HepG2 (cell line): ENCODE results near the gene PELI1. TPM values are rescaled to one million over a fixed set of nuclear protein-coding genes. Genes with fewer than 3 reads are reported as not detected.

ENCODE experiments used
- ATAC-seq: fragments of 200-7000 bp; cut with Tn5 transposase; 3 replicates; pipeline ENCODE4 v1.9.1; 2020; ENCODE audit warnings: mild to moderate bottlenecking, moderate library complexity
- BruUV-seq: library from RNA; stranded (reverse); fragments of 400-500 nt; replicated peaks from 2 replicates; lab custom pipeline; 2021; lab: Mats Ljungman, UMichigan
- CTCF ChIA-PET: fragments of 300-600 bp; formaldehyde crosslinking; extraction: SDS; loops from one replicate; lab custom pipeline; 2021; ENCODE audit warnings: low total read pairs, inconsistent platforms, low intra/inter-chr PET ratio; lab: Yijun Ruan, JAX
- POLR2A ChIA-PET: fragments of 350-600 bp; sonication (Branson Sonifier 250); formaldehyde crosslinking; loops from one replicate; lab custom pipeline; 2020; ENCODE audit warnings: antibody characterized with exemption, inconsistent platforms; lab: Yijun Ruan, JAX
- DNase-seq: peaks from one replicate; pipeline ENCODE4 v3.0.0-alpha.2; 2015; ENCODE audit warnings: low spot score
- FAIRE-seq: peaks from 3 replicates; lab custom pipeline; 2011; peaks lifted over from hg19 to GRCh38; lab: Jason Lieb, UNC
- H2AFZ ChIP-seq: one replicate; pipeline ENCODE4 v1.6.1; 2011; ENCODE audit warnings: low read length, inconsistent platforms
- H3K27ac ChIP-seq: fragments of 300-600 bp; 3 replicates; pipeline ENCODE4 v1.8.0; 2011; ENCODE audit warnings: mixed run types, mild to moderate bottlenecking, mixed read lengths, low read length, inconsistent platforms; ENCODE audit not compliant: insufficient read depth; ENCODE audit errors: extremely low read length
- H3K27me3 ChIP-seq, 2 experiments: fragments of 200-600 bp in 1 of 2; 2 replicates in 1 of 2; 3 replicates in 1 of 2; pipeline versions ENCODE4 v1.6.0 to v1.8.0; 2011; ENCODE audit warnings: low read length in 2 of 2, mild to moderate bottlenecking in 2 of 2, moderate library complexity in 2 of 2, inconsistent platforms in 1 of 2; ENCODE audit not compliant: insufficient read depth in 2 of 2, control insufficient read depth in 1 of 2
- H3K36me3 ChIP-seq, 2 experiments: fragments of 200-600 bp in 1 of 2; replicated peaks in 1 of 2; 2 replicates in 1 of 2; 3 replicates in 1 of 2; pipeline versions ENCODE4 v1.5.1 to v1.8.0; 2011; ENCODE audit warnings: low read length in 2 of 2, inconsistent platforms in 1 of 2; ENCODE audit not compliant: insufficient read depth in 2 of 2, control insufficient read depth in 1 of 2
- H3K4me1 ChIP-seq: 2 replicates; pipeline ENCODE4 v1.5.1; 2012; ENCODE audit warnings: low read length, inconsistent platforms; ENCODE audit not compliant: insufficient read depth
- H3K4me2 ChIP-seq: 2 replicates; pipeline ENCODE4 v1.6.0; 2011; ENCODE audit warnings: low read depth, low read length, inconsistent platforms
- H3K4me3 ChIP-seq, 3 experiments: fragments of 200-600 bp in 1 of 3; sonication (generic), shearing (Covaris generic) in 1 of 3; replicated peaks in 1 of 3; 2 replicates each; pipeline ENCODE4 v1.5.1; 2011 to 2016; ENCODE audit warnings: low read length in 3 of 3, inconsistent platforms in 2 of 3, low read depth in 2 of 3, mild to moderate bottlenecking in 2 of 3, control low read depth in 1 of 3, mixed read lengths in 1 of 3; ENCODE audit not compliant: insufficient read depth in 1 of 3
- H3K79me2 ChIP-seq: one replicate; pipeline ENCODE4 v1.6.1; 2011; ENCODE audit warnings: low read length, inconsistent platforms; ENCODE audit not compliant: insufficient read depth
- H3K9ac ChIP-seq: 2 replicates; pipeline ENCODE4 v1.6.0; 2011; ENCODE audit warnings: mild to moderate bottlenecking, low read depth, low read length, inconsistent platforms; ENCODE audit not compliant: insufficient read depth
- H3K9me3 ChIP-seq: 2 replicates; pipeline ENCODE4 v1.5.1; 2012; ENCODE audit warnings: mild to moderate bottlenecking, low read length
- H4K20me1 ChIP-seq: 2 replicates; pipeline ENCODE4 v1.6.0; 2011; ENCODE audit warnings: inconsistent platforms, mild to moderate bottlenecking, low read length, moderate library complexity; ENCODE audit not compliant: insufficient read depth
- BORCS8-MEF2B ChIP-seq: sonication (generic); formaldehyde crosslinking; IDR thresholded peaks from 2 replicates; pipeline ENCODE4 v1.8.0; 2022; ENCODE audit warnings: mild to moderate bottlenecking, missing genetic modification reagents
- FOSL2 ChIP-seq: sonication (generic); formaldehyde crosslinking; IDR thresholded peaks from 2 replicates; pipeline ENCODE4 v1.4.0; 2020; ENCODE audit warnings: missing genetic modification reagents
- LCORL ChIP-seq, 2 experiments: fragments of 450-650 bp in 1 of 2; sonication (generic) in 1 of 2; formaldehyde crosslinking in 1 of 2; IDR thresholded peaks; 2 replicates each; pipeline versions ENCODE4 v1.5.0 to v1.6.1; 2017 to 2020; ENCODE audit warnings: antibody characterized with exemption in 1 of 2, missing genetic modification reagents in 1 of 2
- SOX13 ChIP-seq, 3 experiments: fragments of 450-650 bp in 1 of 3; sonication (generic) in 1 of 3; formaldehyde crosslinking in 1 of 3; IDR thresholded peaks in 2 of 3; conservative IDR thresholded peaks in 1 of 3; 2 replicates each; pipeline versions ENCODE4 v1.5.0 to v1.6.1; 2016 to 2020; ENCODE audit warnings: antibody characterized with exemption in 1 of 3, mild to moderate bottlenecking in 1 of 3, missing compliant biosample characterization in 1 of 3, missing genetic modification reagents in 1 of 3, moderate library complexity in 1 of 3
- ZIK1 ChIP-seq: sonication (generic); formaldehyde crosslinking; IDR thresholded peaks from 2 replicates; pipeline ENCODE4 v1.5.0; 2020; ENCODE audit warnings: mild to moderate bottlenecking, low read depth, missing genetic modification reagents, borderline replicate concordance
- ZNF121 ChIP-seq: sonication (generic); formaldehyde crosslinking; IDR thresholded peaks from 2 replicates; pipeline ENCODE4 v1.5.0; 2020; ENCODE audit warnings: mild to moderate bottlenecking, missing genetic modification reagents
- ZNF253 ChIP-seq: sonication (generic); formaldehyde crosslinking; IDR thresholded peaks from 2 replicates; pipeline ENCODE4 v1.8.0; 2022; ENCODE audit warnings: mild to moderate bottlenecking, missing genetic modification reagents, borderline replicate concordance
- ZNF564 ChIP-seq: sonication (generic); formaldehyde crosslinking; IDR thresholded peaks from 2 replicates; pipeline ENCODE4 v1.8.1; 2023; ENCODE audit warnings: mild to moderate bottlenecking, missing genetic modification reagents
- ZNF670 ChIP-seq: sonication (generic); formaldehyde crosslinking; IDR thresholded peaks from 2 replicates; pipeline ENCODE4 v1.8.0; 2022; ENCODE audit warnings: mild to moderate bottlenecking, missing genetic modification reagents, borderline replicate concordance
- ZNF878 ChIP-seq: sonication (generic); formaldehyde crosslinking; IDR thresholded peaks from 2 replicates; pipeline ENCODE4 v1.8.1; 2023; ENCODE audit warnings: mild to moderate bottlenecking, missing genetic modification reagents, moderate library complexity
- WGBS: methylation state at CpG from one replicate; pipeline ENCODE4 v1.1.6; 2017; ENCODE audit warnings: low lambda C conversion rate; 5-methylcytosine and 5-hydroxymethylcytosine counted together
- in situ Hi-C: cut with HindIII; loops from 2 replicates; pipeline ENCODE4 v1.10.0; 2017; ENCODE audit warnings: low pct_unique_long_range_greater_than_20kb; ENCODE audit not compliant: extremely low pct_ligation_motif_present
- intact Hi-C: fragments of 100-400 bp; cut with micrococcal nuclease; formaldehyde crosslinking; loops from one replicate; pipeline ENCODE4 v1.10.0; 2022; ENCODE audit not compliant: unreplicated experiment
- polyA plus RNA-seq, 8 experiments: library from polyadenylated mRNA; depleted of rRNA in 3 of 8; stranded (reverse) in 7 of 8; unstranded in 1 of 8; fragments of >200 nt; fragmentation: Illumina TruSeq in 4 of 8; extraction: Trizol in 4 of 8; gene quantifications; 2 replicates each; pipeline versions ENCODE4 v1.2.1 to v1.2.3, GENCODE V29; 2011 to 2016; ENCODE audit warnings: low read depth in 4 of 8, missing spikeins in 1 of 8, mixed read lengths in 1 of 8; ENCODE audit not compliant: insufficient read depth in 1 of 8
- total RNA-seq, 5 experiments: library from RNA; depleted of rRNA; stranded (reverse); fragments of >200 nt; fragmentation: Illumina TruSeq; extraction: Trizol; gene quantifications; 2 replicates each; pipeline ENCODE4 v1.2.3, GENCODE V29; 2016; ENCODE audit warnings: low read depth in 1 of 5
- TF ChIP-seq, protein P1 (sequence below): sonication (generic); formaldehyde crosslinking; conservative IDR thresholded peaks from 2 replicates; pipeline ENCODE4 v1.4.0; 2020; ENCODE audit warnings: missing genetic modification reagents
- TF ChIP-seq, protein P2 (sequence below): sonication (generic); formaldehyde crosslinking; IDR thresholded peaks from 2 replicates; pipeline ENCODE4 v1.5.0; 2020; ENCODE audit warnings: mild to moderate bottlenecking, missing genetic modification reagents
- TF ChIP-seq, protein P3 (sequence below): IDR thresholded peaks from 2 replicates; pipeline ENCODE4 v1.6.1; 2016; ENCODE audit warnings: mild to moderate bottlenecking, missing biosample characterization, missing genetic modification reagents

Gene PELI1
- total and polyA plus RNA-seq, 2 of the 13 experiments (the other 11 are each of a cell fraction or from before 2014, with no cell fraction given) = 12.5 to 16.2 TPM

DNA sequence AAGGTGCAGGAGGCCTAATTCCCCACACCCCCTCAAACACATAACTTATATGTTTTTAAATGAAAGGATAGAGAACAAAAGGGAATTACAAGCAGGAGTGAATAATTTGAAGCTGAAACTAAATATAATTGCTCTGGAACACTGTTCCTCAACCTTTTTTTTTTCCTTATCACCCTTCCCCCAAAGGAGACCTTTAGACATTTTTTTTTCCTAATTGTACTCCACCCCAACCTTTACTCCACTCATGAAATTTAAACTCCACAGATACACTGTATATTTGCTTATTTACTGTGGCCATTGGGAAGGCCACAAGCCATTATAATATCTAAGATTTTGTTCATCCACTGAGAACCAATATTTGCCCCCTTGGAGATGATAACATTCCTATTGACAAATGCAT is 45.4 kb upstream of the PELI1 start:
- Histone ChIP-seq H3K27ac (no peak overlapping the region), H2AFZ (no peak overlapping the region), H3K4me2 (no peak overlapping the region), H3K27me3 (peaks cover 0 to 6% of the 10 kb centered on the region in 2 experiments; a peak in 1 of 5 replicates), H3K9ac (no peak overlapping the region), H4K20me1 (no peaks in the 10 kb centered on the region), H3K4me3 (no peak overlapping the region), H3K79me2 (no peaks in the 10 kb centered on the region), H3K36me3 (no peaks in the 10 kb centered on the region), H3K9me3 (no peaks in the 10 kb centered on the region), H3K4me1 (peaks cover 9% of the 10 kb centered on the region; the same call in 1 of the 2 replicates)
- ChIA-PET CTCF (no interaction called here), POLR2A (no interaction called here)
- ATAC-seq (no peak), DNase-seq (no peak), FAIRE-seq (no peak)
- intact Hi-C loops = no loop called here
- in situ Hi-C loops = no loop called here
- TF ChIP-seq, protein P1, sequence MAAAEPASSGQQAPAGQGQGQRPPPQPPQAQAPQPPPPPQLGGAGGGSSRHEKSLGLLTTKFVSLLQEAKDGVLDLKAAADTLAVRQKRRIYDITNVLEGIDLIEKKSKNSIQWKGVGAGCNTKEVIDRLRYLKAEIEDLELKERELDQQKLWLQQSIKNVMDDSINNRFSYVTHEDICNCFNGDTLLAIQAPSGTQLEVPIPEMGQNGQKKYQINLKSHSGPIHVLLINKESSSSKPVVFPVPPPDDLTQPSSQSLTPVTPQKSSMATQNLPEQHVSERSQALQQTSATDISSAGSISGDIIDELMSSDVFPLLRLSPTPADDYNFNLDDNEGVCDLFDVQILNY (CRISPR knock-in tag) = no peak
- BruUV-seq = no TSS peak

DNA sequence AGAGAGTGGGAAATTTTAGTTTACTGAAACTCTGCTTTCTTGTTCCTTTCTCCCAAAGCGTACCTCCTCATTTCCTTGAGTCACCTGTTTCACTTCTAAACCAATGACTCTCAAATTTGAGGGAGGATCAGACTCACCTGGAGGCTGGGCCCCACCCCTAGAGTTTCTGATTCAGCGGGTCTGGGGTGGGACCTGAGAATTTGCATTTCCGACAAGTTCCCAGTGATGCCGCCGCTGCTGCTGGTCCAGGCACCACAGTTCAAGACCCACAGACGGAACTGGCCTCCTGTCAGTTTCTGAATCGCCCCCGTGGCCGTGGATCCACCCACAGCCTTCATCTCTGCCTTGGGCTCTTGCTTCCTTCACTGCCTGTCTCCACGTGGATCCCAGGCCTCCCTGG is 44.9 kb upstream of the PELI1 start:
- Histone ChIP-seq H3K27me3 (peaks cover 0 to 6% of the 10 kb centered on the region in 2 experiments; a peak in 1 of 5 replicates), H2AFZ (no peak overlapping the region), H3K9me3 (no peaks in the 10 kb centered on the region), H3K4me3 (no peak overlapping the region), H4K20me1 (no peaks in the 10 kb centered on the region), H3K9ac (no peak overlapping the region), H3K4me1 (peaks cover 9% of the 10 kb centered on the region; the same call in 1 of the 2 replicates), H3K36me3 (no peaks in the 10 kb centered on the region), H3K4me2 (no peak overlapping the region), H3K27ac (no peak overlapping the region), H3K79me2 (no peaks in the 10 kb centered on the region)
- intact Hi-C loops (no loop called here), in situ Hi-C loops (no loop called here)
- WGBS = 39% methylated on average over 10 of the region's 10 CpGs
- ATAC-seq (no peak), FAIRE-seq (no peak), DNase-seq (no peak)
- BruUV-seq = no TSS peak
- POLR2A ChIA-PET = no interaction called here
- CTCF ChIA-PET = no interaction called here
- TF ChIP-seq ZNF121 (CRISPR knock-in tag) (no peak), SOX13 (IDR thresholded peaks at IDR 0.05) (no peak), SOX13 (CRISPR knock-in tag; conservative IDR thresholded peaks at IDR 0.05 in 1 of 2, IDR thresholded peaks at IDR 0.05 in 1 of 2) (no peak), ZIK1 (CRISPR knock-in tag) (no peak), FOSL2 (no peak), ZNF253 (no peak), ZNF564 (CRISPR knock-in tag) (no peak), ZNF878 (CRISPR knock-in tag) (no peak), ZNF670 (CRISPR knock-in tag) (no peak), LCORL (IDR thresholded peaks at IDR 0.05) (no peak), LCORL (CRISPR knock-in tag; IDR thresholded peaks at IDR 0.05) (no peak), BORCS8-MEF2B (CRISPR knock-in tag) (no peak)
- TF ChIP-seq, protein P2, sequence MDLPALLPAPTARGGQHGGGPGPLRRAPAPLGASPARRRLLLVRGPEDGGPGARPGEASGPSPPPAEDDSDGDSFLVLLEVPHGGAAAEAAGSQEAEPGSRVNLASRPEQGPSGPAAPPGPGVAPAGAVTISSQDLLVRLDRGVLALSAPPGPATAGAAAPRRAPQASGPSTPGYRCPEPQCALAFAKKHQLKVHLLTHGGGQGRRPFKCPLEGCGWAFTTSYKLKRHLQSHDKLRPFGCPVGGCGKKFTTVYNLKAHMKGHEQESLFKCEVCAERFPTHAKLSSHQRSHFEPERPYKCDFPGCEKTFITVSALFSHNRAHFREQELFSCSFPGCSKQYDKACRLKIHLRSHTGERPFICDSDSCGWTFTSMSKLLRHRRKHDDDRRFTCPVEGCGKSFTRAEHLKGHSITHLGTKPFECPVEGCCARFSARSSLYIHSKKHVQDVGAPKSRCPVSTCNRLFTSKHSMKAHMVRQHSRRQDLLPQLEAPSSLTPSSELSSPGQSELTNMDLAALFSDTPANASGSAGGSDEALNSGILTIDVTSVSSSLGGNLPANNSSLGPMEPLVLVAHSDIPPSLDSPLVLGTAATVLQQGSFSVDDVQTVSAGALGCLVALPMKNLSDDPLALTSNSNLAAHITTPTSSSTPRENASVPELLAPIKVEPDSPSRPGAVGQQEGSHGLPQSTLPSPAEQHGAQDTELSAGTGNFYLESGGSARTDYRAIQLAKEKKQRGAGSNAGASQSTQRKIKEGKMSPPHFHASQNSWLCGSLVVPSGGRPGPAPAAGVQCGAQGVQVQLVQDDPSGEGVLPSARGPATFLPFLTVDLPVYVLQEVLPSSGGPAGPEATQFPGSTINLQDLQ (CRISPR knock-in tag) = no peak
- TF ChIP-seq, protein P3, sequence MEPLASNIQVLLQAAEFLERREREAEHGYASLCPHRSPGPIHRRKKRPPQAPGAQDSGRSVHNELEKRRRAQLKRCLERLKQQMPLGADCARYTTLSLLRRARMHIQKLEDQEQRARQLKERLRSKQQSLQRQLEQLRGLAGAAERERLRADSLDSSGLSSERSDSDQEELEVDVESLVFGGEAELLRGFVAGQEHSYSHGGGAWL (CRISPR knock-in tag) = no peak
